ENCODE data around the gene STRIT1.
A peak's percentile ranks its signal among the peaks of the same experiment; 100 is the strongest.
"Not testable (repeated sequence)": the region's sequence is repeated elsewhere in the genome, so short reads cannot be mapped to it uniquely, and the experiment has no call there.

STRIT1 gene

GRCh38 chr3:155270485-155271342 is 22.8 kb downstream of the STRIT1 start:
- DNase-seq (ENCODE audit: low spot score) = no peak

GRCh38 chr3:155270063-155270462 is 23.4 kb downstream of the STRIT1 start:
- DNase-seq (ENCODE audit: low spot score) = no peak

GRCh38 chr3:155262855-155263254 is 30.6 kb downstream of the STRIT1 start:
- DNase-seq (ENCODE audit: low spot score) = not testable (repeated sequence)

- DNase-seq (ENCODE audit: low spot score) = peak; percentile 35
Observed at GRCh38 chr3:155262295-155262694, 31.2 kb downstream of the STRIT1 start.

GRCh38 chr3:155254445-155254844 is 39.0 kb downstream of the STRIT1 start:
- no peak for DNase-seq (ENCODE audit: low spot score)

GRCh38 chr3:155252535-155252934 is 40.9 kb downstream of the STRIT1 start:
- DNase-seq (ENCODE audit: low spot score) = peak; percentile 63

- no peak for DNase-seq (ENCODE audit: low spot score)
Observed at GRCh38 chr3:155252021-155252420, 41.5 kb downstream of the STRIT1 start.

GRCh38 chr3:155248531-155249187 is 44.8 kb downstream of the STRIT1 start:
- DNase-seq (ENCODE audit: low spot score) = no peak

GRCh38 chr3:155244699-155245098 is 48.8 kb downstream of the STRIT1 start:
- DNase-seq (ENCODE audit: low spot score) = no peak

- DNase-seq (ENCODE audit: low spot score) = no peak
Observed at GRCh38 chr3:155244216-155244615, 49.3 kb downstream of the STRIT1 start.

- no peak for DNase-seq (ENCODE audit: low spot score)
Observed at GRCh38 chr3:155243512-155243921, 50.0 kb downstream of the STRIT1 start.

GRCh38 chr3:155242342-155242741 is 51.1 kb downstream of the STRIT1 start:
- no peak for DNase-seq (ENCODE audit: low spot score)

GRCh38 chr3:155241579-155241978 is 51.9 kb downstream of the STRIT1 start:
- DNase-seq (ENCODE audit: low spot score) = no peak

Measured in kidney tubule cell (primary cell).